ENCODE results near the gene IL1F10.

- no peak for TF ChIP-seq CTCF (conservative IDR thresholded peaks at IDR 0.05; ENCODE audit: low read length)
- TF ChIP-seq EZH2phosphoT487 (IDR thresholded peaks at IDR 0.05; ENCODE audit: borderline replicate concordance, low read depth, low read length): no peak
Observed at GRCh38 chr2:113092864-113093612, 25.3 kb downstream of the IL1F10 start.
